ENCODE data around the gene OGFR. TPM values are rescaled to one million over a fixed set of nuclear protein-coding genes. Genes with fewer than 3 reads are reported as not detected.

Gene OGFR
- total and polyA plus RNA-seq, 2 donors (not counting 1 experiment from before 2014, with no cell fraction given) = 71.7 to 102 TPM

- TF ChIP-seq EZH2 (IDR thresholded peaks at IDR 0.05; ENCODE audit: borderline replicate concordance, insufficient read depth, low read depth, low read length, poor library complexity, severe bottlenecking) (no peak), CTCF (IDR thresholded peaks at IDR 0.05) (no peak)
- intact Hi-C loops (cut with micrococcal nuclease) = no loop called here
Measured at GRCh38 chr20:62760856-62761758, 43.5 kb upstream of the OGFR start.

GRCh38 chr20:62761759-62762131 is 42.9 kb upstream of the OGFR start:
- no peaks in the 10 kb centered on the region for H4K20me1 ChIP-seq (ENCODE audit: control insufficient read depth, insufficient read depth, low read length, poor library complexity, severe bottlenecking)
- no peak overlapping the region for H3K4me3 ChIP-seq (ENCODE audit: control extremely low read depth in 1 of 5, extremely low read depth in 1 of 5, insufficient read depth in 1 of 5, low read depth in 2 of 5, low read length in 4 of 5)
- Mint-ChIP-seq H3K4me1 (no peaks in the 10 kb centered on the region), H3K27ac (no peak overlapping the region), H3K27me3 (peaks cover 20% of the 10 kb centered on the region), H3K9me3 (ENCODE audit: insufficient read depth) (no peaks in the 10 kb centered on the region), H3K4me3 (no peak overlapping the region)
- no peak for ATAC-seq (ENCODE audit: low read depth)
- intact Hi-C loops (cut with micrococcal nuclease) = no loop called here
- H2AFZ ChIP-seq (ENCODE audit: insufficient read depth, low read depth, low read length, poor library complexity, severe bottlenecking) = no peak overlapping the region
- H3K79me2 ChIP-seq (ENCODE audit: control insufficient read depth, insufficient read depth, low read length) = no peaks in the 10 kb centered on the region
- no peak overlapping the region for H3K9ac ChIP-seq (ENCODE audit: low read length)
- WGBS (ENCODE audit: insufficient coverage) = 86% methylated on average over 5 of the region's 6 CpGs
- TF ChIP-seq EZH2 (IDR thresholded peaks at IDR 0.05; ENCODE audit: borderline replicate concordance, insufficient read depth, low read depth, low read length, poor library complexity, severe bottlenecking) = no peak
- TF ChIP-seq CTCF (IDR thresholded peaks at IDR 0.05) = no peak
- no peak overlapping the region for H3K4me2 ChIP-seq (replicated peaks; ENCODE audit: low read depth, low read length, poor library complexity, severe bottlenecking)
- H3K4me1 ChIP-seq (ENCODE audit: control insufficient read depth in 2 of 2, insufficient read depth in 2 of 2, low read length in 2 of 2) = no peaks in the 10 kb centered on the region
- ChIA-PET CTCF (no interaction called here), POLR2A (no interaction called here)
- H3K36me3 ChIP-seq (replicated peaks in 1 of 2; ENCODE audit: control extremely low read depth in 1 of 2, control insufficient read depth in 1 of 2, extremely low read depth in 1 of 2, insufficient read depth in 2 of 2, low read length in 1 of 2) = no peaks in the 10 kb centered on the region
- H3K27ac ChIP-seq (ENCODE audit: low read length in 2 of 2) = no peak overlapping the region
- no peaks in the 10 kb centered on the region for H3K27me3 ChIP-seq (replicated peaks in 1 of 4; ENCODE audit: control extremely low read depth in 1 of 4, control insufficient read depth in 3 of 4, insufficient read depth in 4 of 4, low read length in 3 of 4)
- DNase-seq = no peak
- peaks cover 0 to 3% (median 0%) of the 10 kb centered on the region in 3 donors for H3K9me3 ChIP-seq (ENCODE audit: control extremely low read depth in 1 of 3, control insufficient read depth in 2 of 3, insufficient read depth in 1 of 3, low read length in 2 of 3)

More at GRCh38 chr20:62760856-62761758, 43.5 kb upstream of the OGFR start:
- Histone ChIP-seq H3K4me1 (ENCODE audit: control insufficient read depth in 2 of 2, insufficient read depth in 2 of 2, low read length in 2 of 2) (no peaks in the 10 kb centered on the region), H3K79me2 (ENCODE audit: control insufficient read depth, insufficient read depth, low read length) (no peaks in the 10 kb centered on the region), H3K36me3 (replicated peaks in 1 of 2; ENCODE audit: control extremely low read depth in 1 of 2, control insufficient read depth in 1 of 2, extremely low read depth in 1 of 2, insufficient read depth in 2 of 2, low read length in 1 of 2) (no peaks in the 10 kb centered on the region), H2AFZ (ENCODE audit: insufficient read depth, low read depth, low read length, poor library complexity, severe bottlenecking) (no peak overlapping the region), H3K9me3 (ENCODE audit: control extremely low read depth in 1 of 3, control insufficient read depth in 2 of 3, insufficient read depth in 1 of 3, low read length in 2 of 3) (peaks cover 0 to 3% (median 0%) of the 10 kb centered on the region in 3 donors), H3K4me2 (replicated peaks; ENCODE audit: low read depth, low read length, poor library complexity, severe bottlenecking) (no peak overlapping the region), H4K20me1 (ENCODE audit: control insufficient read depth, insufficient read depth, low read length, poor library complexity, severe bottlenecking) (no peaks in the 10 kb centered on the region), H3K4me3 (ENCODE audit: control extremely low read depth in 1 of 5, extremely low read depth in 1 of 5, insufficient read depth in 1 of 5, low read depth in 2 of 5, low read length in 4 of 5) (no peak overlapping the region), H3K27ac (ENCODE audit: low read length in 2 of 2) (no peak overlapping the region), H3K9ac (ENCODE audit: low read length) (no peak overlapping the region), H3K27me3 (replicated peaks in 1 of 4; ENCODE audit: control extremely low read depth in 1 of 4, control insufficient read depth in 3 of 4, insufficient read depth in 4 of 4, low read length in 3 of 4) (peaks cover 0 to 5% (median 0%) of the 10 kb centered on the region in 4 experiments)
- H3K4me1 Mint-ChIP-seq = no peaks in the 10 kb centered on the region
- H3K27ac Mint-ChIP-seq = no peak overlapping the region
- no peak for DNase-seq
- 89% methylated on average over 26 of the region's 26 CpGs for WGBS (ENCODE audit: insufficient coverage)
- no peak for ATAC-seq (ENCODE audit: low read depth)
- CTCF ChIA-PET = no interaction called here
- H3K9me3 Mint-ChIP-seq (ENCODE audit: insufficient read depth) = no peaks in the 10 kb centered on the region
- POLR2A ChIA-PET = no interaction called here
- peaks cover 21% of the 10 kb centered on the region for H3K27me3 Mint-ChIP-seq
- no peak overlapping the region for H3K4me3 Mint-ChIP-seq

Data from B cell (primary cell).